Transverse colon (tissue), 4 donors: ENCODE measurements around the gene GALR1.

Source experiments
- CTCF ChIP-seq, 5 experiments: fragments of 200-600 bp in 3 of 5; fragments of 450-650 bp in 2 of 5; sonication (generic) in 3 of 5; IDR thresholded peaks; 1 replicate in 2 of 5; 2 replicates in 3 of 5; pipeline ENCODE4 v1.5.1; 2016 to 2017; ENCODE audit warnings: antibody characterized with exemption in 5 of 5, inconsistent platforms in 3 of 5, mild to moderate bottlenecking in 2 of 5, moderate library complexity in 1 of 5
- EP300 ChIP-seq: sonication (generic); formaldehyde crosslinking; IDR thresholded peaks from one replicate; pipeline ENCODE4 v1.6.1; 2017; ENCODE audit warnings: antibody characterized with exemption, low read depth
- POLR2A ChIP-seq: fragments of 450-650 bp; IDR thresholded peaks from one replicate; pipeline ENCODE4 v1.6.1; 2016; ENCODE audit warnings: antibody characterized with exemption, mild to moderate bottlenecking, moderate library complexity
- POLR2AphosphoS5 ChIP-seq, 3 donors: sonication (generic); formaldehyde crosslinking; IDR thresholded peaks; one replicate each; pipeline ENCODE4 v1.6.1; 2016; ENCODE audit warnings: antibody characterized with exemption in 3 of 3

- TF ChIP-seq POLR2A (no peak), CTCF (IDR thresholded peaks at IDR 0.05) (no peak), EP300 (no peak), POLR2AphosphoS5 (IDR thresholded peaks at IDR 0.05) (no peak)
Observed at GRCh38 chr18:77321823-77322805, 72.5 kb downstream of the GALR1 start.
